ENCODE data around the gene EPYC.
"Not testable (repeated sequence)": the region's sequence is repeated elsewhere in the genome, so short reads cannot be mapped to it uniquely, and the experiment has no call there.

The EPYC gene

DNA sequence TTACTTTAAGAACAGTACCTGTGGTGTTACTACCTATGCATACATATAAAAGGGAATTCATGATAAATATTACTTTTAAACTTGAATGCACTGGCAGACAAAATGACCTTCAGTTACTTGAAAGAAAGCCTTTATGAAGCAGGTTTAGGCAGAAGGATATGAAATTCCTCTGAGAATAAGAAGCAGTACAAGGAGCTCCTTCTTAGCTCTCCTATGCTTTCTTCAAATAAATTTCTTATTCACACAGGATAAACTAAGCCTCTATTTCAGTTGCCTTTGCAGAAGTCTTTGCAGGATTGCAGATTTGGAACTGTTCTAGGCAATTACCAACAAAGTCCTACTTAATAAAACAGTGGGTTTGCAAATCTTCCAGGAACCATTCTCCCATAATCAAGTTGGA is 1.0 kb downstream of the EPYC start:
- DNase-seq (no peak), ATAC-seq (no peak)
- Mint-ChIP-seq H3K27ac (no peak overlapping the region), H3K27me3 (peaks cover 26% of the 10 kb centered on the region), H3K4me1 (peaks cover 18% of the 10 kb centered on the region), H3K9me3 (no peaks in the 10 kb centered on the region), H3K4me3 (no peak overlapping the region)

DNA sequence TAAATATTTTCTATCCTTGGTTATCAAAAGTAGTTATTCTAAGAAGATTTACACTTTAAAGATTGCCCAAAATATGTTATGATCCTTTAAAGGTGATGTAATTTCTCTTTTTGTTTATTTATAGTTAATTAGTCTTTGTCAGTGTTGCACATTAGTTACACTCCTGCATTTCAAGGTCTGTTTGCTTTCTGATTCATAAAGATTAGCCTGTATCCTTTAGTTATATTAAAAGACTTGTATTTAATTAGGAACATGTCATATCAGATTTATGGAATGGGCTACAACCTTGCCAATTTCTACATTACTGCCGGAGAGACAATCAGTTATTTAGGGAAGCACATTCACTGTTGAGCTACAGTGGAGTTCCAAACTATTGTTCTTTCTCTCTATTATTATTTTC is 3.5 kb downstream of the EPYC start:
- DNase-seq = no peak
- no peak overlapping the region for H3K4me3 Mint-ChIP-seq

GRCh38 chr12:90999966-91000365 is 4.8 kb downstream of the EPYC start:
- Mint-ChIP-seq H3K27me3 (peaks cover 7% of the 10 kb centered on the region), H3K4me3 (no peak overlapping the region), H3K4me1 (no peaks in the 10 kb centered on the region), H3K9me3 (no peaks in the 10 kb centered on the region), H3K27ac (no peak overlapping the region)
- no peak for ATAC-seq
- no peak for DNase-seq

More for the DNA sequence above, 3.5 kb downstream of the EPYC start:
- ATAC-seq = no peak
- Mint-ChIP-seq H3K27ac (no peak overlapping the region), H3K4me1 (no peaks in the 10 kb centered on the region), H3K9me3 (no peaks in the 10 kb centered on the region), H3K27me3 (peaks cover 14% of the 10 kb centered on the region)

- no peaks in the 10 kb centered on the region for H3K9me3 Mint-ChIP-seq
- no peak overlapping the region for H3K4me3 Mint-ChIP-seq
- H3K27ac Mint-ChIP-seq = no peak overlapping the region
- no peak for DNase-seq
- peaks cover 7% of the 10 kb centered on the region for H3K27me3 Mint-ChIP-seq
- no peaks in the 10 kb centered on the region for H3K4me1 Mint-ChIP-seq
- ATAC-seq = no peak
Measured at GRCh38 chr12:90999527-90999926, 5.2 kb downstream of the EPYC start.

GRCh38 chr12:90995010-90995409 is 9.8 kb downstream of the EPYC start:
- Mint-ChIP-seq H3K27ac (no peak overlapping the region), H3K9me3 (no peaks in the 10 kb centered on the region), H3K4me1 (no peaks in the 10 kb centered on the region), H3K4me3 (no peak overlapping the region), H3K27me3 (peaks cover 5% of the 10 kb centered on the region)
- no peak for ATAC-seq
- no peak for DNase-seq

- no peak for DNase-seq
- no peaks in the 10 kb centered on the region for H3K9me3 Mint-ChIP-seq
- H3K4me1 Mint-ChIP-seq = no peaks in the 10 kb centered on the region
- H3K27ac Mint-ChIP-seq = no peak overlapping the region
- no peak overlapping the region for H3K4me3 Mint-ChIP-seq
- peaks cover 5% of the 10 kb centered on the region for H3K27me3 Mint-ChIP-seq
- no peak for ATAC-seq
Measured at GRCh38 chr12:90991952-90992465, 12.8 kb downstream of the EPYC start.

- Mint-ChIP-seq H3K4me3 (no peak overlapping the region), H3K9me3 (no peaks in the 10 kb centered on the region), H3K4me1 (no peaks in the 10 kb centered on the region), H3K27ac (no peak overlapping the region), H3K27me3 (peaks cover 5% of the 10 kb centered on the region)
- no peak for ATAC-seq
- DNase-seq = no peak
Measured at GRCh38 chr12:90990611-90991010, 14.2 kb downstream of the EPYC start.

- DNase-seq = no peak
- H3K27me3 Mint-ChIP-seq = peaks cover 5% of the 10 kb centered on the region
- no peaks in the 10 kb centered on the region for H3K4me1 Mint-ChIP-seq
- no peak overlapping the region for H3K4me3 Mint-ChIP-seq
- H3K27ac Mint-ChIP-seq = no peak overlapping the region
- H3K9me3 Mint-ChIP-seq = no peaks in the 10 kb centered on the region
- ATAC-seq = no peak
Measured at GRCh38 chr12:90989686-90990111, 15.1 kb downstream of the EPYC start.

- Mint-ChIP-seq H3K9me3 (no peaks in the 10 kb centered on the region), H3K27me3 (peaks cover 5% of the 10 kb centered on the region), H3K4me1 (no peaks in the 10 kb centered on the region), H3K4me3 (no peak overlapping the region), H3K27ac (no peak overlapping the region)
- no peak for DNase-seq
- no peak for ATAC-seq
Measured at GRCh38 chr12:90987520-90987919, 17.3 kb downstream of the EPYC start.

DNA sequence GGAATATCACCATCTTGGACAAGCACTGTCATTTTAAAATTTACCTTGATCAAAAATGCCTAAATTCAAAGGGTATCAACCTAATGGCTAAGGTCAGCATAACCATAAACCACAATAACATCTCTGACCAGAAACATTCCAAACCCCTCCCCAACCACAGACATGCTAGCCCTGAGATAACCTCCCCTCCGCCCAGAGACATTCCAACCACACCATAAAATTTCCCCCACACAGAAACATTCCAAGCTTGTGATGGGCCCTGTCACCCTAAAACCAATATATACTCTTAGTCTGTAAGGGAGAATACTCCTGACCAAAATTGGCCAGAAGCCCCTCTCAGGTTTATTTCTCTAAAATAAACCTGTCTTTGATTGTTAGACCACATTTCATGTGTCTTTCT is 17.7 kb downstream of the EPYC start:
- Mint-ChIP-seq H3K4me1 (no peaks in the 10 kb centered on the region), H3K9me3 (no peaks in the 10 kb centered on the region), H3K27me3 (peaks cover 4% of the 10 kb centered on the region), H3K4me3 (no peak overlapping the region), H3K27ac (no peak overlapping the region)
- ATAC-seq = no peak
- DNase-seq = no peak

- H3K27ac Mint-ChIP-seq, H3K9me3 Mint-ChIP-seq, H3K4me3 Mint-ChIP-seq, ATAC-seq, DNase-seq, H3K4me1 Mint-ChIP-seq, H3K27me3 Mint-ChIP-seq: not testable (repeated sequence)
Measured at GRCh38 chr12:90985331-90985730, 19.4 kb downstream of the EPYC start.

GRCh38 chr12:90984114-90984513 is 20.7 kb downstream of the EPYC start:
- H3K27me3 Mint-ChIP-seq = no peaks in the 10 kb centered on the region
- no peak for ATAC-seq
- peak overlapping the region in 1 of 2 donors; percentile 15 for H3K27ac Mint-ChIP-seq

DNA sequence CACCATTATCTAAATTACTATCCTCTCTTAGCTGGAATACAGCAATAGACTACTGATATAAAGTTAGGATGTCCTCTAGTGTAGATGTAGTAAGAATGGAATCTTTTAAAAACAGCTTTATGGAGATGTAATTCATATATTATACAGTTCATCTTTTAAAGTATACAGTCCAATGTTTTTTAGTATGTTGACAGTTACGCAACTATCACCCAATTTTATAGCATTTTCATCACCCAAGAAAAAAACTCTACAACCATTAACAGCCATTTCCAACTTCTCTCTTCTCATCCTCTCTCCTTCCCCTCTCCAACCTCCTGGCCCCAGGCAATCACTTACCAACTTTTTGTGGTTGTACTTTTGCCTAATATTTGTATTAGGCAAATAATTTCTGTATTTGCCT is 22.6 kb downstream of the EPYC start:
- H3K9me3 Mint-ChIP-seq = no peaks in the 10 kb centered on the region
- DNase-seq (no peak), ATAC-seq (no peak)
- H3K27ac Mint-ChIP-seq = no peak overlapping the region
- H3K27me3 Mint-ChIP-seq = no peaks in the 10 kb centered on the region
- no peak overlapping the region for H3K4me3 Mint-ChIP-seq
- H3K4me1 Mint-ChIP-seq = no peaks in the 10 kb centered on the region

More at GRCh38 chr12:90984114-90984513, 20.7 kb downstream of the EPYC start:
- Mint-ChIP-seq H3K4me3 (no peak overlapping the region), H3K4me1 (no peaks in the 10 kb centered on the region), H3K9me3 (no peaks in the 10 kb centered on the region)
- no peak for DNase-seq

- DNase-seq = no peak
- ATAC-seq = no peak
- Mint-ChIP-seq H3K4me3 (no peak overlapping the region), H3K27ac (no peak overlapping the region), H3K4me1 (no peaks in the 10 kb centered on the region), H3K27me3 (no peaks in the 10 kb centered on the region), H3K9me3 (no peaks in the 10 kb centered on the region)
Measured at GRCh38 chr12:90979951-90980350, 24.8 kb downstream of the EPYC start.

DNA sequence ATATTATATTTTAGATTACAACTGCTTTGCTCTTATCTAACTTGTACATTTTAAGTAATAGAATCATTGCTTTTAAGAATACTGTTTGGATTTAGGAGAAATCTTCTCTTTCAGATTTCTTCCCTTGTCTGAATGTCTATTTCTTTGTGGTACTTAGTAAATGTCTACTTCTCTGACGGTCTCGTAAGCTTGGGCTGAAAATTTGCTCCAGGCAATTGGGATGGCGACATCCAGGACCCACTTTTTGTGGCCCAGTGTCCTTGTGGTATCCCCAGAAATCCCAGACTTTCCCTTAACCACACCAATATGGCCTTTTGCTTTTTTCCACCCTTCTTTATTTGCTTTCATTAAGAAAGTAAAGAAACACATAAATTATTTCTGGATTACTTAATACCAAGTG is 25.8 kb downstream of the EPYC start:
- no peak overlapping the region for H3K27ac Mint-ChIP-seq
- no peaks in the 10 kb centered on the region for H3K9me3 Mint-ChIP-seq
- no peak for ATAC-seq
- no peaks in the 10 kb centered on the region for H3K27me3 Mint-ChIP-seq
- H3K4me1 Mint-ChIP-seq = no peaks in the 10 kb centered on the region
- DNase-seq = no peak
- H3K4me3 Mint-ChIP-seq = no peak overlapping the region

DNA sequence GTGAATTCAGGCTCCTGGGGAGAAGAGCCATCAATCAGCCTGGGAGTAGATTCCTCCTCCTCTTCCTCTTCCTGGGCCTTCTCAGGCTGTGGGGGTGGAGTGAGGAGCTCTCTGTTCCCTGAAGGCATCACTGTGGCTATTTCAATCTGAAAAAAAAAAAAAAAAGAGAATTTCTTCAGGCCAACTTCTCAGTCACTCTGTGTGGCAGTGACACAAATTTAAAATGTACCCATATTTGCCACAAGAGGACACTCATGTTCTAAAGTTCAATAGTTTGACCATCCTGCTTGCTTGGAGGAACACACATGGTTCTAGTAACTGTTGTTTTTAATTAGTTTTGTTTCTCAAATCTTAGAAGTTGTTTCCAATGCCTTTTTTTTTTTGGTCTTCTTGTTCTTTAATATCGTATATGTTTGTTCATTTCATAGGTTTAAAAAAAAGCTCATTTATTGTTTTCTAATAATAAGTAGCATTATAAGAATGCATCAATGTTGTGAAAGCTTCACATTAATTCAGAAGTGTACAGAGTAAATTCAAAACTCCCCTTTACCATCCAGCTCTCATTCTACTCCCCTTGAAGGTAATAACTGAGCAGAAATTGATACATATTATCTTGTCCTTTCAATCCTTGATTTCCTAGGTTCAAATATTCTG is 26.5 kb downstream of the EPYC start:
- Mint-ChIP-seq H3K4me1 (no peaks in the 10 kb centered on the region), H3K27ac (no peak overlapping the region), H3K9me3 (no peaks in the 10 kb centered on the region), H3K27me3 (no peaks in the 10 kb centered on the region), H3K4me3 (no peak overlapping the region)
- peak; percentile 78 for ATAC-seq
- DNase-seq = no peak

- Mint-ChIP-seq H3K27ac (no peak overlapping the region), H3K4me3 (no peak overlapping the region)
- DNase-seq = no peak
Measured at GRCh38 chr12:90977224-90977623, 27.5 kb downstream of the EPYC start.

More at GRCh38 chr12:90977224-90977623, 27.5 kb downstream of the EPYC start:
- H3K9me3 Mint-ChIP-seq = no peaks in the 10 kb centered on the region
- ATAC-seq = no peak
- no peaks in the 10 kb centered on the region for H3K4me1 Mint-ChIP-seq
- H3K27me3 Mint-ChIP-seq = no peaks in the 10 kb centered on the region

All from stimulated activated naive CD8-positive, alpha-beta T cell treated with anti-CD3 and anti-CD28 coated beads, Interleukin-15, amount 100 ng/mL, for 72 hours (primary cell).